ENCODE data around the gene NR2F1-AS1. TPM values are rescaled to one million over a fixed set of nuclear protein-coding genes. Genes with fewer than 3 reads are reported as not detected.
A peak's percentile ranks its signal among the peaks of the same experiment; 100 is the strongest.

Gene NR2F1-AS1
- polyA plus RNA-seq (2011; rRNA removed) (8.3 and 8.8 TPM in 2 replicates), polyA plus RNA-seq (2017; fragmentation: RNase III; extraction: RNeasy Plus Mini Kit Qiagen cat#74134 plus additional on column Dnase treatment) (3.5 to 5.5 TPM (median 5.4 TPM) in 3 replicates), polyA minus RNA-seq (2011; rRNA and poly(A)+ RNA removed) (2.8 and 3.6 TPM in 2 replicates)
- 1.3 TPM in 2 replicates for polyA plus RNA-seq (2012; cell fraction: cytosol; rRNA removed)
- 0.37 and 0.39 TPM in 2 replicates for polyA plus RNA-seq (2012; cell fraction: nucleus; rRNA removed)

- POLR2A ChIA-PET = no interaction called here
- WGBS (ENCODE audit: missing lambda C conversion rate) = under 1% methylated on average over 41 of the region's 41 CpGs
- DNase-seq (ENCODE audit: low read depth in 1 of 2, low spot score in 1 of 2) = peak in 1 of 2 experiments; percentile 26
- H3K4me3 ChIP-seq = peak within 1 kb of the TSS; percentile 78
- peaks cover 6% of the 10 kb centered on the region; the same call in 1 of the 3 replicates for H3K4me1 ChIP-seq
- H3K4me2 ChIP-seq = peak within 1 kb of the TSS; percentile 99
- peak in 1 of 2 experiments; percentile 35; a peak in 3 of 6 replicates for ATAC-seq
- no peaks in the 10 kb centered on the region for H3K9me3 ChIP-seq
- TF ChIP-seq POLR2AphosphoS2 (conservative IDR thresholded peaks at IDR 0.05; ENCODE audit: low read length) (no peak), CHD2 (IDR thresholded peaks at IDR 0.05; ENCODE audit: low read length, partially characterized antibody) (no peak), REST (IDR thresholded peaks at IDR 0.05) (no peak)
- FAIRE-seq = no peak
- H3K27ac ChIP-seq = peak within 1 kb of the TSS; percentile 63 to 94
- CTCF ChIA-PET = interaction anchor here (1.3 to 4.4 kb wide), 3 partner anchors 26 to 220 kb away, joined by 3 to 14 read pairs (median 4); no protein-coding TSS in a partner anchor
Measured at GRCh38 chr5:93580927-93581445, at the start of gene NR2F1-AS1. NR2F1-AS1 (minus strand) TSS chr5:93581219.

GRCh38 chr5:93626801-93627200, 45.8 kb upstream of the NR2F1-AS1 start:
- FAIRE-seq = no peak

More at GRCh38 chr5:93626801-93627200, 45.8 kb upstream of the NR2F1-AS1 start:
- Histone ChIP-seq H3K27ac (no peak overlapping the region), H3K4me1 (peaks cover 8% of the 10 kb centered on the region; the same call in 2 of the 3 replicates), H3K9me3 (no peaks in the 10 kb centered on the region), H3K4me2 (no peak overlapping the region), H3K4me3 (no peak overlapping the region)
- ChIA-PET POLR2A (no interaction called here), CTCF (no interaction called here)
- DNase-seq (ENCODE audit: low read depth in 1 of 2, low spot score in 1 of 2) (no peak), ATAC-seq (no peak)
- TF ChIP-seq KDM1A (IDR thresholded peaks at IDR 0.05; ENCODE audit: low read depth) (no peak), CBX8 (IDR thresholded peaks at IDR 0.05) (no peak), FOSL2 (IDR thresholded peaks at IDR 0.05) (no peak), FOSL2 (CRISPR knock-in tag; IDR thresholded peaks at IDR 0.05) (no peak), PHF8 (IDR thresholded peaks at IDR 0.05; ENCODE audit: borderline replicate concordance, low read depth) (no peak), MAFK (IDR thresholded peaks at IDR 0.05; ENCODE audit: partially characterized antibody) (no peak), SMC3 (IDR thresholded peaks at IDR 0.05) (no peak), EHMT2 (IDR thresholded peaks at IDR 0.05; ENCODE audit: low read depth) (no peak), CHD4 (IDR thresholded peaks at IDR 0.05; ENCODE audit: borderline replicate concordance) (no peak), CEBPB (IDR thresholded peaks at IDR 0.05) (no peak), ZNF302 (CRISPR knock-in tag; IDR thresholded peaks at IDR 0.05) (no peak), HMGXB4 (CRISPR knock-in tag; IDR thresholded peaks at IDR 0.05; ENCODE audit: borderline replicate concordance) (no peak), NPAS2 (CRISPR knock-in tag; IDR thresholded peaks at IDR 0.05; ENCODE audit: borderline replicate concordance) (no peak), NR3C1 (IDR thresholded peaks at IDR 0.05) (no peak), FOSB (CRISPR knock-in tag; IDR thresholded peaks at IDR 0.05) (no peak), JUNB (IDR thresholded peaks at IDR 0.05) (no peak), PBX3 (IDR thresholded peaks at IDR 0.05) (no peak), POLR2AphosphoS2 (conservative IDR thresholded peaks at IDR 0.05; ENCODE audit: low read length) (no peak), MAX (IDR thresholded peaks at IDR 0.05) (no peak)

Measured in A549 (cell line).